Astrocyte of the spinal cord (primary cell): ENCODE results near the gene P4HB.

Experiments
- DNase-seq: peaks from one replicate; pipeline ENCODE4 v3.0.0; 2011; ENCODE audit warnings: low read depth, low spot score
- H3K4me3 ChIP-seq: 2 replicates; pipeline ENCODE4 v1.5.1; 2011; ENCODE audit warnings: low read depth, mild to moderate bottlenecking, low read length, moderate library complexity
- in situ Hi-C: cut with HindIII; loops from 2 replicates; pipeline ENCODE4 v1.10.0; 2017; ENCODE audit warnings: low sequenced_read_pairs
- TF ChIP-seq, protein P1 (sequence below): IDR thresholded peaks from 2 replicates; pipeline ENCODE4 v1.5.1; 2012; ENCODE audit warnings: low read depth, mild to moderate bottlenecking, low read length, inconsistent platforms

P4HB gene

DNA sequence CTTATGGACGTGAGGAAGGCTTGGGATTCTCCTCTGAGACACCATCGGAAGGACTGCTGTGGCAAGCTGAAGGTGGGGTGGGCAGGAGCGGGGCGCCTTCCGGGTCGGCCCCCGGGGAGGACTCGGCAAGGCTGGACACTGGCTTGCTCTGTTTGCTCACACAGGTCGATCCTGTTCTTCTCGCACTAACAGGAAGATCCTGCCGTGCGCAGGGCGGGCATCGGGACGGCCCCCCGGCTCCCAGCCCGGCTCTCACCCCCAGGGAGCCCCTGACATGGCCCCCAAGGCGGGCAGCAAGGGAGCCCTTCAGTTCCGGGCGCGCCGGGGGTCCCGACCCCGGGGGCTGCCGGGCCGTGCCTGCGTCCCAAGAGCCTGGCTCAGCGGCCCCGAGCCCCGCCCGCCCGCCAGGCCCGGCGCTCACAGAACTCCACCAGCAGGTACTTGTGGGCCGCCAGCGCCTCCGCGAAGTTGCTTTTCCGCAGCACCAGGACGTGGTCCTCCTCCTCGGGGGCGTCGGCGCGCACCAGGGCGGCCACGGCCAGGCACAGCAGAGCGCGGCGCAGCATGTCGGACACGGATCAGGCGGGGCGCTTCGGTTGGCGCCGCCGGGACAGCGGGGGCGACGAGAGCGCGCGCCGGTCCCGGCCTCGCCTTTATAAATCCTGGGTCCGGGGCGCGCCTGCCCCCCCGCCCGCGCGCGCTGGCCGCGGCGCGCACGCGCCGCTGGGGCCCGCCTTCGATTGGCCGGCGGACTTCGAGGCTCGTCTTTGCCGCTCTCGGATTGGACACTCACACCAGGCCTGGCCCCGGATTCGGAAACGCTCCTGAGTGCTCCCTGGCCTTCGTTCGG is at the start of gene P4HB:
TSS of gene P4HB (minus strand) at position 630 of the 850 bp plus-strand sequence. CDS start at position 566, 64 bp downstream.
- in situ Hi-C loops = no loop called here
- TF ChIP-seq, protein P1, sequence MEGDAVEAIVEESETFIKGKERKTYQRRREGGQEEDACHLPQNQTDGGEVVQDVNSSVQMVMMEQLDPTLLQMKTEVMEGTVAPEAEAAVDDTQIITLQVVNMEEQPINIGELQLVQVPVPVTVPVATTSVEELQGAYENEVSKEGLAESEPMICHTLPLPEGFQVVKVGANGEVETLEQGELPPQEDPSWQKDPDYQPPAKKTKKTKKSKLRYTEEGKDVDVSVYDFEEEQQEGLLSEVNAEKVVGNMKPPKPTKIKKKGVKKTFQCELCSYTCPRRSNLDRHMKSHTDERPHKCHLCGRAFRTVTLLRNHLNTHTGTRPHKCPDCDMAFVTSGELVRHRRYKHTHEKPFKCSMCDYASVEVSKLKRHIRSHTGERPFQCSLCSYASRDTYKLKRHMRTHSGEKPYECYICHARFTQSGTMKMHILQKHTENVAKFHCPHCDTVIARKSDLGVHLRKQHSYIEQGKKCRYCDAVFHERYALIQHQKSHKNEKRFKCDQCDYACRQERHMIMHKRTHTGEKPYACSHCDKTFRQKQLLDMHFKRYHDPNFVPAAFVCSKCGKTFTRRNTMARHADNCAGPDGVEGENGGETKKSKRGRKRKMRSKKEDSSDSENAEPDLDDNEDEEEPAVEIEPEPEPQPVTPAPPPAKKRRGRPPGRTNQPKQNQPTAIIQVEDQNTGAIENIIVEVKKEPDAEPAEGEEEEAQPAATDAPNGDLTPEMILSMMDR = no peak
- DNase-seq = no peak
- H3K4me3 ChIP-seq = peak within 1 kb of the TSS; percentile 79

DNA sequence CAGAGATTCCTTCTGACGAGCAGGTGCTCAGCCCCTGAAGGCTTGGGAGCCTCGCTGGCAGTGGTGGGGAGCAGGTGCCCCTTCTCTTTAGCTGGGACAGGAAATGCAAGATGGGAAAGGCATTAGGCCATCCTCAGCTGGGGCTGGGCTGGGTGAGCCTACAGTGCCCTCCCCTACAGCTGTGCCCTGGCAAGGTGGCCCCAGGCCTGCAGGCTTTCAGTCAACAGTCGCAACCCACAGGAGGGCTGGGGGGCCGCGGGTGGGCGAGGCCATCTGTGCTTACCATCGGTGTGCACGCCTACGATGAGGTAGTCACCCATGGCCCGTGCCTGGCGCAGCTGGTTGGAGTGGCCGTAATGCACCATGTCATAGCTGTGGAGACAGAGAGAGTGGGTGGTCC is 48.9 kb upstream of the P4HB start:
- no peak overlapping the region for H3K4me3 ChIP-seq
- TF ChIP-seq, protein P1 = no peak
- no peak for DNase-seq
- in situ Hi-C loops = no loop called here

GRCh38 chr17:81908793-81909192 is 48.5 kb upstream of the P4HB start:
- in situ Hi-C loops = no loop called here
- TF ChIP-seq, protein P1 = no peak
- no peak for DNase-seq
- H3K4me3 ChIP-seq = no peak overlapping the region

GRCh38 chr17:81907219-81908145 is 47.1 kb upstream of the P4HB start:
- TF ChIP-seq, protein P1 = peak; percentile 14
- in situ Hi-C loops = no loop called here
- no peak for DNase-seq
- H3K4me3 ChIP-seq = no peak overlapping the region

- TF ChIP-seq, protein P1 = no peak
- no peak overlapping the region for H3K4me3 ChIP-seq
- in situ Hi-C loops = no loop called here
- DNase-seq = no peak
These were observed 46.3 kb upstream of the P4HB start for GRCh38 chr17:81906476-81907218.

DNA sequence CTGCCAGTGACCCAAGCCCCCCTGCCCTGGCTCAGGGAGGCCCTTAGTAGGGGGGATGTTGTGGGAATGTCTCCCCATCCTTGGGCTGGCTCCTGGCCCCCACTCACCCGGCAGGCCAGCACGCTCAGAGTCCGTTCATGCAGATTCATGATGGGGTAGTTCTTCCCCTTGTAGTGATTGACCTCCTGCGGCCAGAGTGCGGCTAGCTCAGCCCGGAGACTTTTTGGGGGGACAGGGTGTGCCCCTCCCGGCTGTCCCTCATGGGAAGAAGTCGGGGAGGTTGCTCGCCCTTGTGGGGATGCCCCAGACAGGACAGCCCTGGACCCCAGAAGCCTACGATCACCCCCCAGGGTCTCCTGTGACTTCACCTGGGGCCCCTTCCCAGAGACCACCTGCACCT is 45.7 kb upstream of the P4HB start:
- no peak for DNase-seq
- in situ Hi-C loops = no loop called here
- no peak overlapping the region for H3K4me3 ChIP-seq
- TF ChIP-seq, protein P1 = no peak
